GM12878 (cell line): ENCODE measurements around the gene RHEX. TPM values are rescaled to one million over a fixed set of nuclear protein-coding genes. Genes with fewer than 3 reads are reported as not detected.
A peak's percentile ranks its signal among the peaks of the same experiment; 100 is the strongest.

Experiments used
- ATAC-seq: fragments of 200-7000 bp; cut with Tn5 transposase; 3 replicates; pipeline ENCODE4 v1.9.1; 2020; ENCODE audit warnings: mild to moderate bottlenecking, moderate library complexity
- BruUV-seq: library from RNA; stranded (reverse); fragments of 400-500 nt; replicated peaks from 2 replicates; lab custom pipeline; 2021; lab: Mats Ljungman, UMichigan
- CTCF ChIA-PET: fragments of 300-600 bp; sonication (Branson Sonifier 250); formaldehyde crosslinking; extraction: SDS; loops from one replicate; lab custom pipeline; 2021; ENCODE audit warnings: inconsistent platforms; lab: Yijun Ruan, JAX
- POLR2A ChIA-PET: fragments of 350-600 bp; formaldehyde crosslinking; extraction: SDS; loops from one replicate; lab custom pipeline; 2021; ENCODE audit warnings: inconsistent platforms; lab: Charles Lee
- RAD21 ChIA-PET: fragments of 300-600 bp; sonication (Branson Sonifier 250); formaldehyde crosslinking; loops from one replicate; lab custom pipeline; 2023; ENCODE audit warnings: antibody characterized with exemption; ENCODE audit not compliant: unreplicated experiment; lab: Charles Lee
- SMC1A ChIA-PET: fragments of 300-600 bp; sonication (Branson Sonifier 250); formaldehyde crosslinking; loops from one replicate; lab custom pipeline; 2023; ENCODE audit not compliant: unreplicated experiment, uncharacterized antibody; lab: Charles Lee
- DNase-seq: peaks from one replicate; pipeline ENCODE4 v3.0.0-alpha.2; 2011; ENCODE audit warnings: low read depth, low spot score
- FAIRE-seq: peaks from 3 replicates; lab custom pipeline; 2011; peaks lifted over from hg19 to GRCh38; lab: Jason Lieb, UNC
- H2AFZ ChIP-seq: 2 replicates; pipeline ENCODE4 v1.6.0; 2011; ENCODE audit warnings: low read depth, low read length, control low read depth; ENCODE audit not compliant: control insufficient read depth
- H3K27ac ChIP-seq: 2 replicates; pipeline ENCODE4 v1.5.1; 2011; ENCODE audit warnings: control low read depth; ENCODE audit not compliant: control insufficient read depth, insufficient read depth
- H3K27me3 ChIP-seq, 2 experiments: replicated peaks in 1 of 2; 2 replicates each; pipeline versions ENCODE4 v1.6.0 to v1.6.1; 2011; ENCODE audit warnings: low read length in 1 of 2; ENCODE audit not compliant: control insufficient read depth in 2 of 2, insufficient read depth in 2 of 2
- H3K36me3 ChIP-seq, 2 experiments: 2 replicates each; pipeline ENCODE4 v1.5.1; 2011; ENCODE audit warnings: low read length in 1 of 2; ENCODE audit not compliant: control insufficient read depth in 2 of 2, insufficient read depth in 2 of 2
- H3K4me1 ChIP-seq: 2 replicates; pipeline ENCODE4 v1.6.1; 2011; ENCODE audit warnings: mild to moderate bottlenecking, low read length, moderate library complexity, mixed read lengths; ENCODE audit not compliant: control insufficient read depth, insufficient read depth
- H3K4me2 ChIP-seq: 2 replicates; pipeline ENCODE4 v1.6.0; 2011; ENCODE audit warnings: control low read depth; ENCODE audit not compliant: control insufficient read depth, insufficient read depth
- H3K4me3 ChIP-seq: fragments of 200-600 bp; sonication (generic); 2 replicates; pipeline ENCODE4 v1.5.1; 2016
- H3K79me2 ChIP-seq: 2 replicates; pipeline ENCODE4 v1.6.0; 2011; ENCODE audit warnings: low read length; ENCODE audit not compliant: control insufficient read depth, insufficient read depth
- H3K9ac ChIP-seq: 2 replicates; pipeline ENCODE4 v1.8.0; 2011; ENCODE audit warnings: low read length, control low read depth, mixed read lengths; ENCODE audit not compliant: control insufficient read depth, insufficient read depth
- H3K9me3 ChIP-seq: replicated peaks from 3 replicates; pipeline ENCODE4 v1.5.1; 2011; ENCODE audit warnings: mild to moderate bottlenecking, low read length; ENCODE audit not compliant: control insufficient read depth, insufficient read depth
- H4K20me1 ChIP-seq: 2 replicates; pipeline ENCODE4 v1.6.0; 2011; ENCODE audit not compliant: control insufficient read depth, insufficient read depth
- BRCA1 ChIP-seq: IDR thresholded peaks from 2 replicates; pipeline ENCODE4 v1.6.1; 2011; ENCODE audit warnings: low read depth, low read length, improper control_type of control experiment
- CBX5 ChIP-seq: sonication (generic); IDR thresholded peaks from 2 replicates; pipeline ENCODE4 v1.6.1; 2016; ENCODE audit warnings: low read depth, moderate library complexity, mild to moderate bottlenecking, inconsistent platforms
- DPF2 ChIP-seq: fragments of 450-650 bp; IDR thresholded peaks from 2 replicates; pipeline ENCODE4 v1.6.1; 2017; ENCODE audit warnings: mild to moderate bottlenecking
- EED ChIP-seq: sonication (generic); IDR thresholded peaks from 2 replicates; pipeline ENCODE4 v1.6.1; 2016; ENCODE audit warnings: antibody characterized with exemption, low read depth
- EGR1 ChIP-seq, 2 experiments: IDR thresholded peaks; 1 replicate in 1 of 2; 2 replicates in 1 of 2; pipeline ENCODE4 v1.6.1; 2011 to 2012; ENCODE audit warnings: low read depth in 2 of 2, low read length in 2 of 2, borderline replicate concordance in 1 of 2, mild to moderate bottlenecking in 1 of 2, moderate library complexity in 1 of 2
- IRF4 ChIP-seq: IDR thresholded peaks from 2 replicates; pipeline ENCODE4 v1.6.1; 2011; ENCODE audit warnings: low read depth, low read length
- MYC ChIP-seq: IDR thresholded peaks from 2 replicates; pipeline ENCODE4 v1.6.1; 2011; ENCODE audit warnings: mild to moderate bottlenecking, low read length, moderate library complexity, inconsistent platforms; ENCODE audit not compliant: insufficient read depth, insufficient replicate concordance, insufficient read length, severe bottlenecking
- PAX5 ChIP-seq: IDR thresholded peaks from 2 replicates; pipeline ENCODE4 v1.6.1; 2011; ENCODE audit warnings: low read depth, low read length, borderline replicate concordance
- RUNX3 ChIP-seq: IDR thresholded peaks from 2 replicates; pipeline ENCODE4 v1.6.1; 2012; ENCODE audit warnings: low read length, inconsistent platforms
- SMARCA5 ChIP-seq: fragments of 450-650 bp; IDR thresholded peaks from 2 replicates; pipeline ENCODE4 v1.6.1; 2017; ENCODE audit warnings: mild to moderate bottlenecking
- SMC3 ChIP-seq: IDR thresholded peaks from 2 replicates; pipeline ENCODE4 v1.6.1; 2011; ENCODE audit warnings: low read length, improper control_type of control experiment, borderline replicate concordance
- STAT1 ChIP-seq: fragments of 450-650 bp; conservative IDR thresholded peaks from 2 replicates; pipeline ENCODE4 v1.6.1; 2014; ENCODE audit warnings: antibody characterized with exemption, mild to moderate bottlenecking
- YY1 ChIP-seq: IDR thresholded peaks from 2 replicates; pipeline ENCODE4 v1.6.1; 2011; ENCODE audit warnings: low read depth, mild to moderate bottlenecking, low read length
- ZNF217 ChIP-seq: fragments of 450-650 bp; IDR thresholded peaks from 2 replicates; pipeline ENCODE4 v1.6.1; 2017; ENCODE audit warnings: antibody characterized with exemption, mild to moderate bottlenecking
- ZSCAN29 ChIP-seq: fragments of 450-650 bp; IDR thresholded peaks from 2 replicates; pipeline ENCODE4 v1.6.1; 2017; ENCODE audit warnings: mild to moderate bottlenecking, moderate library complexity
- WGBS: methylation state at CpG from one replicate; pipeline ENCODE4 v1.1.6; 2016; ENCODE audit warnings: low lambda C conversion rate; ENCODE audit not compliant: insufficient replicate concordance, insufficient coverage; ENCODE audit errors: missing lambda C conversion rate; 5-methylcytosine and 5-hydroxymethylcytosine counted together
- in situ Hi-C: fragments of 300-500 bp; cut with MboI; formaldehyde crosslinking; loops from 9 replicates; pipeline ENCODE4 v1.14.3; 2018; ENCODE audit warnings: mixed read lengths
- intact Hi-C: fragments of 100-400 bp; cut with micrococcal nuclease; formaldehyde crosslinking; loops from one replicate; pipeline ENCODE4 v1.14.2; 2022; ENCODE audit not compliant: unreplicated experiment
- polyA plus RNA-seq, 11 experiments: library from polyadenylated mRNA; depleted of rRNA in 4 of 11; unstranded in 6 of 11; stranded (reverse) in 5 of 11; fragments of >200 nt; fragmentation: Nextera tagmentation in 4 of 11; fragmentation: Illumina TruSeq in 1 of 11; extraction: Ambion mirVana in 4 of 11; extraction: Trizol in 1 of 11; gene quantifications; 1 replicate in 1 of 11; 2 replicates in 10 of 11; pipeline versions ENCODE4 v1.2.1 to v1.2.3, GENCODE V29; 2011 to 2016; ENCODE audit warnings: inconsistent platforms in 2 of 11, missing spikeins in 2 of 11, low read depth in 1 of 11
- total RNA-seq, 4 experiments: library from RNA; depleted of rRNA in 3 of 4; stranded (reverse); fragments of >200 nt in 3 of 4; fragmentation: Illumina TruSeq in 1 of 4; extraction: Trizol in 1 of 4; gene quantifications; 2 replicates each; pipeline versions ENCODE4 v1.2.1 to v1.2.3, GENCODE V29; 2013 to 2021
- TF ChIP-seq, protein P1 (sequence below): fragments of 450-650 bp; IDR thresholded peaks from 2 replicates; pipeline ENCODE4 v1.6.1; 2017; ENCODE audit warnings: mild to moderate bottlenecking, moderate library complexity
- TF ChIP-seq, protein P2 (sequence below), 3 experiments: IDR thresholded peaks in 2 of 3; conservative IDR thresholded peaks in 1 of 3; 2 replicates each; pipeline ENCODE4 v1.5.1; 2011; ENCODE audit warnings: low read depth in 3 of 3, low read length in 3 of 3, mild to moderate bottlenecking in 3 of 3, control low read depth in 2 of 3, moderate library complexity in 2 of 3, inconsistent platforms in 1 of 3, mixed read lengths in 1 of 3; ENCODE audit not compliant: control insufficient read depth in 2 of 3, insufficient read depth in 1 of 3; ENCODE audit errors: extremely low read depth in 1 of 3

The RHEX gene
- total and polyA plus RNA-seq, 10 of the 15 experiments (the other 5 are each of a cell fraction or from before 2014, with no cell fraction given): 2.4 to 11.4 (median 5.7) TPM

GRCh38 chr1:206106328-206107167 lies 53.6 kb downstream of the RHEX start:
- CTCF ChIA-PET: interaction anchor here (0.6 to 12.1 kb wide), 42 partner anchors 8 to 448 kb away, joined by 3 to 384 read pairs (median 5); partner anchors contain the start of gene RAB29
- Histone ChIP-seq H3K79me2 (no peaks in the 10 kb centered on the region), H3K36me3 (no peaks in the 10 kb centered on the region), H3K27me3 (peaks cover 0 to 2% of the 10 kb centered on the region in 2 experiments; a peak in 2 of 4 replicates), H3K4me1 (no peaks in the 10 kb centered on the region), H3K4me2 (no peak overlapping the region), H2AFZ (peak overlapping the region; percentile 30; the same call in 1 of the 2 replicates), H3K9ac (no peak overlapping the region), H4K20me1 (no peaks in the 10 kb centered on the region), H3K9me3 (no peaks in the 10 kb centered on the region), H3K4me3 (no peak overlapping the region), H3K27ac (no peak overlapping the region)
- 33% methylated on average over 8 of the region's 8 CpGs for WGBS
- intact Hi-C loops (loop anchor here (1.0 to 2.0 kb wide), 4 partner anchors 76 to 316 kb away; no protein-coding TSS in a partner anchor), in situ Hi-C loops (loop anchor here (5.0 kb wide), 2 partner anchors 124 to 314 kb away; no protein-coding TSS in a partner anchor)
- peak; percentile 98 for ATAC-seq
- POLR2A ChIA-PET: interaction anchor here (0.9 to 1.1 kb wide), 2 partner anchors 10 to 122 kb away, joined by 3 to 4 read pairs; no protein-coding TSS in a partner anchor
- peak; percentile 69 for FAIRE-seq
- SMC1A ChIA-PET: interaction anchor here (0.8 to 16.8 kb wide), 28 partner anchors 9 to 313 kb away, joined by 3 to 329 read pairs (median 5); no protein-coding TSS in a partner anchor
- DNase-seq: peak; percentile 39
- RAD21 ChIA-PET: interaction anchor here (0.6 to 9.2 kb wide), 30 partner anchors 9 to 449 kb away, joined by 3 to 197 read pairs (median 5); partner anchors contain the start of genes CTSE and RAB7B
- no TSS peak for BruUV-seq
- TF ChIP-seq PAX5 (no peak), YY1 (peak; percentile 57; the same call in 1 of the 2 replicates), BRCA1 (no peak), IRF4 (peak; percentile 73; the same call in 1 of the 2 replicates), EED (0 out of 2 replicates have a peak, but pooled peaks have one; percentile 19), ZSCAN29 (no peak), ZNF217 (no peak), SMARCA5 (peak; percentile 69; the same call in 1 of the 2 replicates), RUNX3 (0 out of 2 replicates have a peak, but pooled peaks have one; percentile 11), STAT1 (no peak), CBX5 (no peak), DPF2 (no peak), SMC3 (peak; percentile 99), EGR1 (IDR thresholded peaks at IDR 0.05; ENCODE audit: borderline replicate concordance in 1 of 2, low read depth in 2 of 2, low read length in 2 of 2) (no peak), MYC (no peak)
- TF ChIP-seq, protein P1, sequence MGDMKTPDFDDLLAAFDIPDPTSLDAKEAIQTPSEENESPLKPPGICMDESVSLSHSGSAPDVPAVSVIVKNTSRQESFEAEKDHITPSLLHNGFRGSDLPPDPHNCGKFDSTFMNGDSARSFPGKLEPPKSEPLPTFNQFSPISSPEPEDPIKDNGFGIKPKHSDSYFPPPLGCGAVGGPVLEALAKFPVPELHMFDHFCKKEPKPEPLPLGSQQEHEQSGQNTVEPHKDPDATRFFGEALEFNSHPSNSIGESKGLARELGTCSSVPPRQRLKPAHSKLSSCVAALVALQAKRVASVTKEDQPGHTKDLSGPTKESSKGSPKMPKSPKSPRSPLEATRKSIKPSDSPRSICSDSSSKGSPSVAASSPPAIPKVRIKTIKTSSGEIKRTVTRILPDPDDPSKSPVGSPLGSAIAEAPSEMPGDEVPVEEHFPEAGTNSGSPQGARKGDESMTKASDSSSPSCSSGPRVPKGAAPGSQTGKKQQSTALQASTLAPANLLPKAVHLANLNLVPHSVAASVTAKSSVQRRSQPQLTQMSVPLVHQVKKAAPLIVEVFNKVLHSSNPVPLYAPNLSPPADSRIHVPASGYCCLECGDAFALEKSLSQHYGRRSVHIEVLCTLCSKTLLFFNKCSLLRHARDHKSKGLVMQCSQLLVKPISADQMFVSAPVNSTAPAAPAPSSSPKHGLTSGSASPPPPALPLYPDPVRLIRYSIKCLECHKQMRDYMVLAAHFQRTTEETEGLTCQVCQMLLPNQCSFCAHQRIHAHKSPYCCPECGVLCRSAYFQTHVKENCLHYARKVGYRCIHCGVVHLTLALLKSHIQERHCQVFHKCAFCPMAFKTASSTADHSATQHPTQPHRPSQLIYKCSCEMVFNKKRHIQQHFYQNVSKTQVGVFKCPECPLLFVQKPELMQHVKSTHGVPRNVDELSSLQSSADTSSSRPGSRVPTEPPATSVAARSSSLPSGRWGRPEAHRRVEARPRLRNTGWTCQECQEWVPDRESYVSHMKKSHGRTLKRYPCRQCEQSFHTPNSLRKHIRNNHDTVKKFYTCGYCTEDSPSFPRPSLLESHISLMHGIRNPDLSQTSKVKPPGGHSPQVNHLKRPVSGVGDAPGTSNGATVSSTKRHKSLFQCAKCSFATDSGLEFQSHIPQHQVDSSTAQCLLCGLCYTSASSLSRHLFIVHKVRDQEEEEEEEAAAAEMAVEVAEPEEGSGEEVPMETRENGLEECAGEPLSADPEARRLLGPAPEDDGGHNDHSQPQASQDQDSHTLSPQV: 0 out of 2 replicates have a peak, but pooled peaks have one; percentile 40
- TF ChIP-seq, protein P2, sequence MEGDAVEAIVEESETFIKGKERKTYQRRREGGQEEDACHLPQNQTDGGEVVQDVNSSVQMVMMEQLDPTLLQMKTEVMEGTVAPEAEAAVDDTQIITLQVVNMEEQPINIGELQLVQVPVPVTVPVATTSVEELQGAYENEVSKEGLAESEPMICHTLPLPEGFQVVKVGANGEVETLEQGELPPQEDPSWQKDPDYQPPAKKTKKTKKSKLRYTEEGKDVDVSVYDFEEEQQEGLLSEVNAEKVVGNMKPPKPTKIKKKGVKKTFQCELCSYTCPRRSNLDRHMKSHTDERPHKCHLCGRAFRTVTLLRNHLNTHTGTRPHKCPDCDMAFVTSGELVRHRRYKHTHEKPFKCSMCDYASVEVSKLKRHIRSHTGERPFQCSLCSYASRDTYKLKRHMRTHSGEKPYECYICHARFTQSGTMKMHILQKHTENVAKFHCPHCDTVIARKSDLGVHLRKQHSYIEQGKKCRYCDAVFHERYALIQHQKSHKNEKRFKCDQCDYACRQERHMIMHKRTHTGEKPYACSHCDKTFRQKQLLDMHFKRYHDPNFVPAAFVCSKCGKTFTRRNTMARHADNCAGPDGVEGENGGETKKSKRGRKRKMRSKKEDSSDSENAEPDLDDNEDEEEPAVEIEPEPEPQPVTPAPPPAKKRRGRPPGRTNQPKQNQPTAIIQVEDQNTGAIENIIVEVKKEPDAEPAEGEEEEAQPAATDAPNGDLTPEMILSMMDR (IDR thresholded peaks at IDR 0.05 in 2 of 3, conservative IDR thresholded peaks at IDR 0.05 in 1 of 3; ENCODE audit: control insufficient read depth in 2 of 3, extremely low read depth in 1 of 3, insufficient read depth in 1 of 3, low read depth in 3 of 3, low read length in 3 of 3): peak; percentile 83 to 96 (median 87)
